ENCODE measurements around the gene MRPS27. TPM values are rescaled to one million over a fixed set of nuclear protein-coding genes. Genes with fewer than 3 reads are reported as not detected.
"Not testable (repeated sequence)": the region's sequence is repeated elsewhere in the genome, so short reads cannot be mapped to it uniquely, and the experiment has no call there.

MRPS27 gene
- total and polyA plus RNA-seq, 10 donors = 23.5 to 55.5 (median 42.6) TPM

DNA sequence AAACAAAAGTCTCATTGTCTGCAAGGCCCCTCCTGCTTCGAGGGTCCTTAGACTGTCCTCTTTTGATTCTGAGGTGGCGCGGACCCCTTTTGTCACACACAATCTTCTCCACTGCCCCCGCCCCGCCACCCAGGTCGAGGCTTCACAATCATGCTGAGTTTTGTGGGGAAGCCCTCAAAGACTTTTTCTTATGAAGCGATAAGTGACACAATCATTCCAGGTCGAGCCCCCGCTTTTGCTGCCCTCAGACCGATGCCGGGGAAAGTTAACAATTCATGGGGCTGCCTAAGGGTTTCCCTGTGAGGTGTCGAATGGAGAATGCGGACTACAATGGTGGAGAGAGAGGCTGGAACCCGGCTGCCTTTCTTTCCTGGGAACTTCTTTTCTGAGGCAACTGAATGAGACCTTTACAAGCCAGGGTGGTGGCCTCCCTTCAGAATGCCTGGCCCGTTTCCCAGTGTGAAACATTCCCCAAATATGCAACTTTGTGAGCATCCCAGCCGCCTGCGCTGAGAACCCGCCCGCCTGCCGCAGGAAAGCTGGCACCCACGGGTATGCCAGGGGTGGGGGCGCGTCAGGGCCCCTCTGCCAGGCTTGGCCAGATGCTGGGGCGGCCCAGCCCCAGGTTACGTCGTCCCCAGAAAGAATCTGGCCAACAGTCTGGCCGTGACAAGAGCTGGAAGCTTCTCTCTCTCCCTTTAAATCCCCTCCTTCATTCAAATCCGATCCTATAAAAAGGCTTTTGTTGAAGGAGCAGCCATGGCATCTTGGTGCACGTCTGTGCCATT, 140.8 kb downstream of the MRPS27 start:
- intact Hi-C loops (cut with DNase I; ENCODE audit: low total_unique reads) = no loop called here
- Histone ChIP-seq H3K36me3 (no peaks in the 10 kb centered on the region), H3K4me1 (no peaks in the 10 kb centered on the region), H3K9me3 (no peaks in the 10 kb centered on the region), H3K27me3 (replicated peaks in 1 of 7) (peaks cover 0 to 42% (median 0%) of the 10 kb centered on the region in 7 donors), H3K4me3 (no peak overlapping the region), H3K27ac (no peak overlapping the region)
- TF ChIP-seq, protein P1, sequence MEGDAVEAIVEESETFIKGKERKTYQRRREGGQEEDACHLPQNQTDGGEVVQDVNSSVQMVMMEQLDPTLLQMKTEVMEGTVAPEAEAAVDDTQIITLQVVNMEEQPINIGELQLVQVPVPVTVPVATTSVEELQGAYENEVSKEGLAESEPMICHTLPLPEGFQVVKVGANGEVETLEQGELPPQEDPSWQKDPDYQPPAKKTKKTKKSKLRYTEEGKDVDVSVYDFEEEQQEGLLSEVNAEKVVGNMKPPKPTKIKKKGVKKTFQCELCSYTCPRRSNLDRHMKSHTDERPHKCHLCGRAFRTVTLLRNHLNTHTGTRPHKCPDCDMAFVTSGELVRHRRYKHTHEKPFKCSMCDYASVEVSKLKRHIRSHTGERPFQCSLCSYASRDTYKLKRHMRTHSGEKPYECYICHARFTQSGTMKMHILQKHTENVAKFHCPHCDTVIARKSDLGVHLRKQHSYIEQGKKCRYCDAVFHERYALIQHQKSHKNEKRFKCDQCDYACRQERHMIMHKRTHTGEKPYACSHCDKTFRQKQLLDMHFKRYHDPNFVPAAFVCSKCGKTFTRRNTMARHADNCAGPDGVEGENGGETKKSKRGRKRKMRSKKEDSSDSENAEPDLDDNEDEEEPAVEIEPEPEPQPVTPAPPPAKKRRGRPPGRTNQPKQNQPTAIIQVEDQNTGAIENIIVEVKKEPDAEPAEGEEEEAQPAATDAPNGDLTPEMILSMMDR (IDR thresholded peaks at IDR 0.05 in 8 of 11, conservative IDR thresholded peaks at IDR 0.05 in 3 of 11) = no peak
- no peak for TF ChIP-seq POLR2A (IDR thresholded peaks at IDR 0.05)
- TF ChIP-seq POLR2AphosphoS5 (IDR thresholded peaks at IDR 0.05) = no peak
- 73 to 84% (median 79%) methylated on average over 29 of the region's 29 CpGs for WGBS, 5 donors
- DNase-seq = no peak

GRCh38 chr5:72177538-72177937, 142.5 kb downstream of the MRPS27 start:
- no peaks in the 10 kb centered on the region for H3K36me3 ChIP-seq
- H3K9me3 ChIP-seq = no peaks in the 10 kb centered on the region
- H3K27me3 ChIP-seq (replicated peaks in 1 of 7) = peaks cover 0 to 26% (median 0%) of the 10 kb centered on the region in 7 donors
- intact Hi-C loops (cut with DNase I; ENCODE audit: low total_unique reads) = no loop called here
- H3K4me1 ChIP-seq = no peaks in the 10 kb centered on the region
- TF ChIP-seq, protein P1 (IDR thresholded peaks at IDR 0.05 in 8 of 11, conservative IDR thresholded peaks at IDR 0.05 in 3 of 11) = no peak
- TF ChIP-seq POLR2AphosphoS5 (IDR thresholded peaks at IDR 0.05) (no peak), POLR2A (IDR thresholded peaks at IDR 0.05) (no peak)
- 84 to 90% (median 90%) methylated on average over 3 of the region's 3 CpGs for WGBS, 5 donors
- no peak overlapping the region for H3K4me3 ChIP-seq
- H3K27ac ChIP-seq = no peak overlapping the region
- no peak for DNase-seq

DNA sequence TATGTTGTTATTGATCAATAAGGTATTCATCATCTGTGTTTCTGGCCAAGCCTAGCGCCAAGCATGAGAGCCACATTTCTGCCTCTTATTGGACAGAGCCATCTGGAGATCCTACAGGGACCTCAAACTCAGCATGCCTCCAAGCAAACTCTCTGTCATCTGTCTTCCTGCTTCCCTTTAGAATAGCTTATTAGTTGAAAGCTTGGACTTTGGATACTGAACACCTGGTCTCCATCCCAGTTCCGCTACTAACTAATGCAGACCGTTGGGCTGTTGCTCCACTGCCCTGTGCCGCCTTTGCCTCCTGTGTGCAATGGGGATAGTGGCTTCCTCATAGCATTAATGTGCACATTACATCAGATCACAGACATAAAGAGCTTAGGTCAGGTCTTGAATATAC, 147.3 kb downstream of the MRPS27 start:
- H3K4me1 ChIP-seq = peaks cover 0 to 5% (median 0%) of the 10 kb centered on the region in 6 donors

DNA sequence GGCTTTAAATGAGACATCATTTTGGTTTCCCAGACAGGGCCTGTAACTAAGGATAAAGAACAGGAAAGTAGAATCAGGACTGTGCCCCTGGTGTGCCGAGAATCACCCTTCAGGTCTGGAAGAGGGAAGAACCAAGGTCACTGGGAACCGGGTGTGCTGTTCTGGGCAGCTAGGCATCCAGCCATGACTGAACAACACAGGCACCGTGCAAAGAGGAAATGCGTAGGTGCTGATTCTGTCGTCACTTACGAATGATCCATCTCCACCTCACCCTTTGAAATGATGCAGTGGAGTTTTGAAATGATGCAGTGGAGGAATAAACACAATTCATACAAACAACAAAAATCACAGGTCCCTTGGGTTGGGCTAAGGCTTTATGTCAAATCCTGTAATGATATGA, 148.4 kb downstream of the MRPS27 start:
- WGBS, 5 donors = 62 to 71% (median 66%) methylated on average over 6 of the region's 6 CpGs
- no peak for TF ChIP-seq POLR2AphosphoS5 (IDR thresholded peaks at IDR 0.05)
- TF ChIP-seq, protein P1 (IDR thresholded peaks at IDR 0.05 in 8 of 11, conservative IDR thresholded peaks at IDR 0.05 in 3 of 11) = no peak
- no peak for TF ChIP-seq POLR2A (IDR thresholded peaks at IDR 0.05)
- no peak for DNase-seq
- H3K9me3 ChIP-seq = no peaks in the 10 kb centered on the region
- intact Hi-C loops (cut with DNase I; ENCODE audit: low total_unique reads) = no loop called here
- no peak overlapping the region for H3K4me3 ChIP-seq
- H3K4me1 ChIP-seq = peaks cover 0 to 14% (median 5%) of the 10 kb centered on the region in 6 donors
- no peak overlapping the region for H3K27ac ChIP-seq
- peaks cover 0 to 10% (median 0%) of the 10 kb centered on the region in 7 donors for H3K27me3 ChIP-seq (replicated peaks in 1 of 7)
- no peaks in the 10 kb centered on the region for H3K36me3 ChIP-seq

More for the DNA sequence above, 147.3 kb downstream of the MRPS27 start:
- no peak overlapping the region for H3K4me3 ChIP-seq
- 86 to 97% (median 96%) methylated on average over 4 of the region's 4 CpGs for WGBS, 5 donors
- no peaks in the 10 kb centered on the region for H3K36me3 ChIP-seq
- no peak for DNase-seq
- TF ChIP-seq POLR2A (IDR thresholded peaks at IDR 0.05) (no peak), POLR2AphosphoS5 (IDR thresholded peaks at IDR 0.05) (no peak)
- TF ChIP-seq, protein P1 (IDR thresholded peaks at IDR 0.05 in 8 of 11, conservative IDR thresholded peaks at IDR 0.05 in 3 of 11) = no peak
- intact Hi-C loops (cut with DNase I; ENCODE audit: low total_unique reads) = no loop called here
- no peak overlapping the region for H3K27ac ChIP-seq
- H3K27me3 ChIP-seq (replicated peaks in 1 of 7) = peaks cover 0 to 7% (median 0%) of the 10 kb centered on the region in 7 donors
- no peaks in the 10 kb centered on the region for H3K9me3 ChIP-seq

GRCh38 chr5:72171181-72171580, 148.9 kb downstream of the MRPS27 start:
- H3K36me3 ChIP-seq; intact Hi-C loops (cut with DNase I; ENCODE audit: low total_unique reads); H3K27ac ChIP-seq; DNase-seq; H3K4me3 ChIP-seq; H3K9me3 ChIP-seq: not testable (repeated sequence)
- 84 to 95% (median 92%) methylated on average over 3 of the region's 3 CpGs for WGBS, 5 donors
- peaks cover 0 to 19% (median 6%) of the 10 kb centered on the region in 6 donors for H3K4me1 ChIP-seq
- peaks cover 0 to 12% (median 0%) of the 10 kb centered on the region in 7 donors for H3K27me3 ChIP-seq (replicated peaks in 1 of 7)

Measured in spleen (tissue), 11 donors.